GM12878 (cell line): ENCODE data around the gene RNF223. TPM values are rescaled to one million over a fixed set of nuclear protein-coding genes. Genes with fewer than 3 reads are reported as not detected.

Experiments
- ATAC-seq: fragments of 200-7000 bp; cut with Tn5 transposase; 3 replicates; pipeline ENCODE4 v1.9.1; 2020; ENCODE audit warnings: mild to moderate bottlenecking, moderate library complexity
- BruUV-seq: library from RNA; stranded (reverse); fragments of 400-500 nt; replicated peaks from 2 replicates; lab custom pipeline; 2021; lab: Mats Ljungman, UMichigan
- CTCF ChIA-PET: fragments of 300-600 bp; sonication (Branson Sonifier 250); formaldehyde crosslinking; extraction: SDS; loops from one replicate; lab custom pipeline; 2021; ENCODE audit warnings: inconsistent platforms; lab: Yijun Ruan, JAX
- POLR2A ChIA-PET: fragments of 350-600 bp; formaldehyde crosslinking; extraction: SDS; loops from one replicate; lab custom pipeline; 2021; ENCODE audit warnings: inconsistent platforms; lab: Charles Lee
- RAD21 ChIA-PET: fragments of 300-600 bp; sonication (Branson Sonifier 250); formaldehyde crosslinking; loops from one replicate; lab custom pipeline; 2023; ENCODE audit warnings: antibody characterized with exemption; ENCODE audit not compliant: unreplicated experiment; lab: Charles Lee
- SMC1A ChIA-PET: fragments of 300-600 bp; sonication (Branson Sonifier 250); formaldehyde crosslinking; loops from one replicate; lab custom pipeline; 2023; ENCODE audit not compliant: unreplicated experiment, uncharacterized antibody; lab: Charles Lee
- DNase-seq: peaks from one replicate; pipeline ENCODE4 v3.0.0-alpha.2; 2011; ENCODE audit warnings: low read depth, low spot score
- FAIRE-seq: peaks from 3 replicates; lab custom pipeline; 2011; peaks lifted over from hg19 to GRCh38; lab: Jason Lieb, UNC
- H2AFZ ChIP-seq: 2 replicates; pipeline ENCODE4 v1.6.0; 2011; ENCODE audit warnings: low read depth, low read length, control low read depth; ENCODE audit not compliant: control insufficient read depth
- H3K27ac ChIP-seq: 2 replicates; pipeline ENCODE4 v1.5.1; 2011; ENCODE audit warnings: control low read depth; ENCODE audit not compliant: control insufficient read depth, insufficient read depth
- H3K27me3 ChIP-seq, 2 experiments: replicated peaks in 1 of 2; 2 replicates each; pipeline versions ENCODE4 v1.6.0 to v1.6.1; 2011; ENCODE audit warnings: low read length in 1 of 2; ENCODE audit not compliant: control insufficient read depth in 2 of 2, insufficient read depth in 2 of 2
- H3K36me3 ChIP-seq, 2 experiments: 2 replicates each; pipeline ENCODE4 v1.5.1; 2011; ENCODE audit warnings: low read length in 1 of 2; ENCODE audit not compliant: control insufficient read depth in 2 of 2, insufficient read depth in 2 of 2
- H3K4me1 ChIP-seq: 2 replicates; pipeline ENCODE4 v1.6.1; 2011; ENCODE audit warnings: mild to moderate bottlenecking, low read length, moderate library complexity, mixed read lengths; ENCODE audit not compliant: control insufficient read depth, insufficient read depth
- H3K4me2 ChIP-seq: 2 replicates; pipeline ENCODE4 v1.6.0; 2011; ENCODE audit warnings: control low read depth; ENCODE audit not compliant: control insufficient read depth, insufficient read depth
- H3K4me3 ChIP-seq: fragments of 200-600 bp; sonication (generic); 2 replicates; pipeline ENCODE4 v1.5.1; 2016
- H3K79me2 ChIP-seq: 2 replicates; pipeline ENCODE4 v1.6.0; 2011; ENCODE audit warnings: low read length; ENCODE audit not compliant: control insufficient read depth, insufficient read depth
- H3K9ac ChIP-seq: 2 replicates; pipeline ENCODE4 v1.8.0; 2011; ENCODE audit warnings: low read length, control low read depth, mixed read lengths; ENCODE audit not compliant: control insufficient read depth, insufficient read depth
- H3K9me3 ChIP-seq: replicated peaks from 3 replicates; pipeline ENCODE4 v1.5.1; 2011; ENCODE audit warnings: mild to moderate bottlenecking, low read length; ENCODE audit not compliant: control insufficient read depth, insufficient read depth
- H4K20me1 ChIP-seq: 2 replicates; pipeline ENCODE4 v1.6.0; 2011; ENCODE audit not compliant: control insufficient read depth, insufficient read depth
- BRCA1 ChIP-seq: IDR thresholded peaks from 2 replicates; pipeline ENCODE4 v1.6.1; 2011; ENCODE audit warnings: low read depth, low read length, improper control_type of control experiment
- IRF4 ChIP-seq: IDR thresholded peaks from 2 replicates; pipeline ENCODE4 v1.6.1; 2011; ENCODE audit warnings: low read depth, low read length
- NBN ChIP-seq: fragments of 450-650 bp; IDR thresholded peaks from 2 replicates; pipeline ENCODE4 v1.6.1; 2016
- RELA ChIP-seq: fragments of 450-650 bp; IDR thresholded peaks from 2 replicates; pipeline ENCODE4 v1.8.0; 2014; ENCODE audit warnings: borderline replicate concordance; ENCODE audit not compliant: partially characterized antibody
- TARDBP ChIP-seq: IDR thresholded peaks from 2 replicates; pipeline ENCODE4 v1.6.1; 2016; ENCODE audit warnings: borderline replicate concordance
- WGBS: methylation state at CpG from one replicate; pipeline ENCODE4 v1.1.6; 2016; ENCODE audit warnings: low lambda C conversion rate; ENCODE audit not compliant: insufficient replicate concordance, insufficient coverage; ENCODE audit errors: missing lambda C conversion rate; 5-methylcytosine and 5-hydroxymethylcytosine counted together
- in situ Hi-C: fragments of 300-500 bp; cut with MboI; formaldehyde crosslinking; loops from 9 replicates; pipeline ENCODE4 v1.14.3; 2018; ENCODE audit warnings: mixed read lengths
- intact Hi-C: fragments of 100-400 bp; cut with micrococcal nuclease; formaldehyde crosslinking; loops from one replicate; pipeline ENCODE4 v1.14.2; 2022; ENCODE audit not compliant: unreplicated experiment
- polyA plus RNA-seq, 11 experiments: library from polyadenylated mRNA; depleted of rRNA in 4 of 11; unstranded in 6 of 11; stranded (reverse) in 5 of 11; fragments of >200 nt; fragmentation: Nextera tagmentation in 4 of 11; fragmentation: Illumina TruSeq in 1 of 11; extraction: Ambion mirVana in 4 of 11; extraction: Trizol in 1 of 11; gene quantifications; 1 replicate in 1 of 11; 2 replicates in 10 of 11; pipeline versions ENCODE4 v1.2.1 to v1.2.3, GENCODE V29; 2011 to 2016; ENCODE audit warnings: inconsistent platforms in 2 of 11, missing spikeins in 2 of 11, low read depth in 1 of 11
- total RNA-seq, 4 experiments: library from RNA; depleted of rRNA in 3 of 4; stranded (reverse); fragments of >200 nt in 3 of 4; fragmentation: Illumina TruSeq in 1 of 4; extraction: Trizol in 1 of 4; gene quantifications; 2 replicates each; pipeline versions ENCODE4 v1.2.1 to v1.2.3, GENCODE V29; 2013 to 2021
- TF ChIP-seq, protein P1 (sequence below): fragments of 450-650 bp; IDR thresholded peaks from 2 replicates; pipeline ENCODE4 v1.6.1; 2016; ENCODE audit warnings: mild to moderate bottlenecking

RNF223 gene
- total and polyA plus RNA-seq, 10 of the 15 experiments (the other 5 are each of a cell fraction or from before 2014, with no cell fraction given), result 0.06 TPM; not detected in 9

- Histone ChIP-seq H3K79me2 (no peaks in the 10 kb centered on the region), H3K27me3 (no peaks in the 10 kb centered on the region), H3K27ac (no peak overlapping the region), H3K36me3 (no peaks in the 10 kb centered on the region; a peak in 1 of 4 replicates), H3K4me3 (no peak overlapping the region), H3K9me3 (peaks cover 3% of the 10 kb centered on the region; the same call in 1 of the 3 replicates), H3K4me2 (no peak overlapping the region), H3K4me1 (no peaks in the 10 kb centered on the region), H4K20me1 (no peaks in the 10 kb centered on the region), H2AFZ (no peak overlapping the region), H3K9ac (no peak overlapping the region)
- no peak for ATAC-seq
- RAD21 ChIA-PET, result no interaction called here
- intact Hi-C loops (no loop called here), in situ Hi-C loops (loop anchor here (5.0 kb wide), 1 partner anchor 48 kb away; no protein-coding TSS in a partner anchor)
- CTCF ChIA-PET, result no interaction called here
- no peak for FAIRE-seq
- no peak for TF ChIP-seq TARDBP
- TF ChIP-seq IRF4, result no peak
- no peak for TF ChIP-seq RELA
- no peak for TF ChIP-seq BRCA1
- TF ChIP-seq NBN, result no peak
- TF ChIP-seq, protein P1, sequence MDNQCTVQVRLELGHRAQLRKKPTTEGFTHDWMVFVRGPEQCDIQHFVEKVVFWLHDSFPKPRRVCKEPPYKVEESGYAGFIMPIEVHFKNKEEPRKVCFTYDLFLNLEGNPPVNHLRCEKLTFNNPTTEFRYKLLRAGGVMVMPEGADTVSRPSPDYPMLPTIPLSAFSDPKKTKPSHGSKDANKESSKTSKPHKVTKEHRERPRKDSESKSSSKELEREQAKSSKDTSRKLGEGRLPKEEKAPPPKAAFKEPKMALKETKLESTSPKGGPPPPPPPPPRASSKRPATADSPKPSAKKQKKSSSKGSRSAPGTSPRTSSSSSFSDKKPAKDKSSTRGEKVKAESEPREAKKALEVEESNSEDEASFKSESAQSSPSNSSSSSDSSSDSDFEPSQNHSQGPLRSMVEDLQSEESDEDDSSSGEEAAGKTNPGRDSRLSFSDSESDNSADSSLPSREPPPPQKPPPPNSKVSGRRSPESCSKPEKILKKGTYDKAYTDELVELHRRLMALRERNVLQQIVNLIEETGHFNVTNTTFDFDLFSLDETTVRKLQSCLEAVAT, result no peak
- SMC1A ChIA-PET, result no interaction called here
- DNase-seq, result no peak
- WGBS, result 89% methylated on average over 11 of the region's 11 CpGs
- TSS peak; percentile 28 for BruUV-seq
- POLR2A ChIA-PET, result no interaction called here
Observed at GRCh38 chr1:1100296-1100695, 26.2 kb upstream of the RNF223 start.
